NCI-H510A (cell line): ENCODE data around the gene RRP8.
A peak's percentile ranks its signal among the peaks of the same experiment; 100 is the strongest.

Experiments used
- DNase-seq: peaks from one replicate; lab custom pipeline; 2025; lab: John Stamatoyannopoulos, UW

Gene RRP8

GRCh38 chr11:6568191-6568918 is 35.1 kb downstream of the RRP8 start:
- DNase-seq, result peak; percentile 3

GRCh38 chr11:6567371-6567745 is 36.1 kb downstream of the RRP8 start:
- no peak for DNase-seq

- no peak for DNase-seq
These were observed 36.6 kb downstream of the RRP8 start for GRCh38 chr11:6566704-6567370.

- no peak for DNase-seq
These were observed 37.3 kb downstream of the RRP8 start for GRCh38 chr11:6565988-6566703.

GRCh38 chr11:6565325-6565724 is 38.1 kb downstream of the RRP8 start:
- no peak for DNase-seq

- DNase-seq, result no peak
These were observed 39.7 kb downstream of the RRP8 start for GRCh38 chr11:6563667-6564066.

- no peak for DNase-seq
These were observed 40.2 kb downstream of the RRP8 start for GRCh38 chr11:6563121-6563619.

- no peak for DNase-seq
These were observed 42.1 kb downstream of the RRP8 start for GRCh38 chr11:6561288-6561687.

- DNase-seq, result no peak
These were observed 44.0 kb downstream of the RRP8 start for GRCh38 chr11:6559369-6559768.

GRCh38 chr11:6557761-6558674 is 45.4 kb downstream of the RRP8 start:
- DNase-seq, result no peak

- no peak for DNase-seq
These were observed 46.4 kb downstream of the RRP8 start for GRCh38 chr11:6557063-6557462.

GRCh38 chr11:6556139-6556949 is 47.1 kb downstream of the RRP8 start:
- no peak for DNase-seq

- no peak for DNase-seq
These were observed 48.3 kb downstream of the RRP8 start for GRCh38 chr11:6554828-6555706.

- no peak for DNase-seq
These were observed 49.8 kb downstream of the RRP8 start for GRCh38 chr11:6553634-6554033.

GRCh38 chr11:6548641-6549040 is 54.8 kb downstream of the RRP8 start:
- no peak for DNase-seq

GRCh38 chr11:6548121-6548520 is 55.3 kb downstream of the RRP8 start:
- DNase-seq, result no peak

GRCh38 chr11:6547177-6547576 is 56.2 kb downstream of the RRP8 start:
- no peak for DNase-seq

GRCh38 chr11:6546735-6547134 is 56.7 kb downstream of the RRP8 start:
- no peak for DNase-seq

- no peak for DNase-seq
These were observed 57.4 kb downstream of the RRP8 start for GRCh38 chr11:6545917-6546605.
